Activated CD4-positive, alpha-beta T cell treated with anti-CD3 and anti-CD28 coated beads for 36 hours (primary cell): Measurements from ENCODE around the gene FAM200A. TPM values are rescaled to one million over a fixed set of nuclear protein-coding genes. Genes with fewer than 3 reads are reported as not detected.

Experiments
- ATAC-seq: fragments of 200-7000 bp; cut with Tn5 transposase; one replicate; pipeline ENCODE4 v1.10.0; 2021; ENCODE audit warnings: mild to moderate bottlenecking, moderate library complexity
- CTCF ChIA-PET: fragments of 350-600 bp; sonication (Branson Sonifier 250); formaldehyde crosslinking; loops from one replicate; lab custom pipeline; 2021; ENCODE audit warnings: antibody characterized with exemption; lab: Charles Lee
- POLR2A ChIA-PET: fragments of 350-600 bp; sonication (Branson Sonifier 250); formaldehyde crosslinking; loops from one replicate; lab custom pipeline; 2021; ENCODE audit warnings: antibody characterized with exemption, inconsistent platforms; lab: Charles Lee
- DNase-seq: peaks from one replicate; pipeline ENCODE4 v3.0.0-alpha.2; 2020
- H3K27ac Mint-ChIP-seq: one replicate; pipeline ENCODE4 v1.8.0; 2021; ENCODE audit warnings: mixed read lengths
- H3K27me3 Mint-ChIP-seq: one replicate; pipeline ENCODE4 v1.8.0; 2021; ENCODE audit warnings: mixed read lengths
- H3K36me3 Mint-ChIP-seq: one replicate; pipeline ENCODE4 v1.8.0; 2021; ENCODE audit warnings: low read depth, mixed read lengths
- H3K4me1 Mint-ChIP-seq: one replicate; pipeline ENCODE4 v1.8.0; 2021; ENCODE audit warnings: mixed read lengths
- H3K4me3 Mint-ChIP-seq: one replicate; pipeline ENCODE4 v1.8.0; 2021; ENCODE audit warnings: mild to moderate bottlenecking, moderate library complexity, mixed read lengths
- H3K9me3 Mint-ChIP-seq: one replicate; pipeline ENCODE4 v1.8.0; 2021; ENCODE audit warnings: low read depth, mixed read lengths
- intact Hi-C, 2 experiments: fragments of 100-400 bp; cut with DNase I in 1 of 2; cut with micrococcal nuclease in 1 of 2; formaldehyde crosslinking; loops; one replicate each; pipeline versions ENCODE4 v1.14.2 to v1.15.1; 2022 to 2024; cut with DNase I, micrococcal nuclease
- total RNA-seq, 2 experiments: library from RNA; stranded (reverse); gene quantifications; one replicate each; pipeline ENCODE4 v1.2.3, GENCODE V29; 2021

Gene FAM200A
- total RNA-seq, 2 experiments from 2014 or later, result 4.9 to 5.5 TPM

- CTCF ChIA-PET, result interaction anchor here (1.1 kb wide), 1 partner anchor 26 kb away, joined by 3 read pairs; no protein-coding TSS in a partner anchor
These were observed 10.7 kb downstream of the FAM200A start for GRCh38 chr7:99541212-99541611.

GRCh38 chr7:99540542-99540941 is 11.4 kb downstream of the FAM200A start:
- DNase-seq (no peak), ATAC-seq (no peak)
- POLR2A ChIA-PET, result interaction anchor here (0.6 to 0.8 kb wide), 2 partner anchors 9 to 531 kb away, joined by 3 read pairs; no protein-coding TSS in a partner anchor
- no peaks in the 10 kb centered on the region for H3K4me1 Mint-ChIP-seq
- intact Hi-C loops, result no loop called here
- peaks cover 12% of the 10 kb centered on the region for H3K9me3 Mint-ChIP-seq
- H3K27ac Mint-ChIP-seq, result no peak overlapping the region
- CTCF ChIA-PET, result interaction anchor here (1.1 kb wide), 1 partner anchor 25 kb away, joined by 3 read pairs; no protein-coding TSS in a partner anchor
- peaks cover 14% of the 10 kb centered on the region for H3K36me3 Mint-ChIP-seq
- H3K4me3 Mint-ChIP-seq, result no peak overlapping the region
- H3K27me3 Mint-ChIP-seq, result no peaks in the 10 kb centered on the region

More at GRCh38 chr7:99541212-99541611, 10.7 kb downstream of the FAM200A start:
- intact Hi-C loops, result no loop called here
- H3K27ac Mint-ChIP-seq, result no peak overlapping the region
- H3K4me1 Mint-ChIP-seq, result no peaks in the 10 kb centered on the region
- H3K36me3 Mint-ChIP-seq, result peaks cover 14% of the 10 kb centered on the region
- ATAC-seq, result no peak
- H3K27me3 Mint-ChIP-seq, result no peaks in the 10 kb centered on the region
- POLR2A ChIA-PET, result interaction anchor here (0.6 kb wide), 1 partner anchor 530 kb away, joined by 3 read pairs; no protein-coding TSS in a partner anchor
- no peak for DNase-seq
- peaks cover 12% of the 10 kb centered on the region for H3K9me3 Mint-ChIP-seq
- H3K4me3 Mint-ChIP-seq, result no peak overlapping the region

GRCh38 chr7:99539213-99539811 is 12.6 kb downstream of the FAM200A start:
- intact Hi-C loops, result no loop called here
- Mint-ChIP-seq H3K9me3 (peaks cover 12% of the 10 kb centered on the region), H3K27ac (no peak overlapping the region), H3K27me3 (no peaks in the 10 kb centered on the region), H3K4me3 (no peak overlapping the region), H3K36me3 (peaks cover 15% of the 10 kb centered on the region), H3K4me1 (no peaks in the 10 kb centered on the region)
- DNase-seq (no peak), ATAC-seq (no peak)
- POLR2A ChIA-PET, result no interaction called here
- CTCF ChIA-PET, result interaction anchor here (0.6 kb wide), 1 partner anchor 809 kb away, joined by 5 read pairs; no protein-coding TSS in a partner anchor

- DNase-seq (no peak), ATAC-seq (no peak)
- Mint-ChIP-seq H3K36me3 (peaks cover 36% of the 10 kb centered on the region), H3K4me1 (no peaks in the 10 kb centered on the region), H3K27me3 (no peaks in the 10 kb centered on the region), H3K27ac (no peak overlapping the region), H3K4me3 (no peak overlapping the region), H3K9me3 (peaks cover 34% of the 10 kb centered on the region)
- intact Hi-C loops, result no loop called here
- CTCF ChIA-PET, result interaction anchor here (0.5 to 0.6 kb wide), 2 partner anchors 50 to 675 kb away, joined by 3 read pairs; no protein-coding TSS in a partner anchor
- POLR2A ChIA-PET, result no interaction called here
These were observed 16.2 kb downstream of the FAM200A start for GRCh38 chr7:99535667-99536066.

GRCh38 chr7:99531354-99531765 is 20.6 kb downstream of the FAM200A start:
- H3K27me3 Mint-ChIP-seq, result no peaks in the 10 kb centered on the region
- no peak for DNase-seq
- intact Hi-C loops, result no loop called here
- CTCF ChIA-PET, result no interaction called here
- no peak overlapping the region for H3K4me3 Mint-ChIP-seq
- H3K4me1 Mint-ChIP-seq, result no peaks in the 10 kb centered on the region
- H3K36me3 Mint-ChIP-seq, result peaks cover 69% of the 10 kb centered on the region
- H3K9me3 Mint-ChIP-seq, result peaks cover 36% of the 10 kb centered on the region
- no peak overlapping the region for H3K27ac Mint-ChIP-seq
- ATAC-seq, result no peak
- POLR2A ChIA-PET, result interaction anchor here (1.0 kb wide), 1 partner anchor 9 kb away, joined by 3 read pairs; no protein-coding TSS in a partner anchor

- ATAC-seq, result peak; percentile 64
- POLR2A ChIA-PET, result no interaction called here
- Mint-ChIP-seq H3K4me3 (no peak overlapping the region), H3K9me3 (peaks cover 8% of the 10 kb centered on the region), H3K36me3 (peaks cover 47% of the 10 kb centered on the region), H3K4me1 (no peaks in the 10 kb centered on the region), H3K27me3 (no peaks in the 10 kb centered on the region), H3K27ac (no peak overlapping the region)
- intact Hi-C loops, result loop anchor here in 1 of 2 experiments (2.0 kb wide), 1 partner anchor 311 kb away; no protein-coding TSS in a partner anchor
- CTCF ChIA-PET, result interaction anchor here (0.6 to 1.5 kb wide), 11 partner anchors 12 to 464 kb away, joined by 3 to 6 read pairs (median 3); no protein-coding TSS in a partner anchor
- peak; percentile 59 for DNase-seq
These were observed 26.0 kb downstream of the FAM200A start for GRCh38 chr7:99525713-99526440.

GRCh38 chr7:99521399-99521798 is 30.5 kb downstream of the FAM200A start:
- CTCF ChIA-PET, result interaction anchor here (0.8 kb wide), 1 partner anchor 17 kb away, joined by 6 read pairs; the partner anchor contains the start of gene ZKSCAN5
- no peak overlapping the region for H3K4me3 Mint-ChIP-seq
- DNase-seq (no peak), ATAC-seq (no peak)
- no peaks in the 10 kb centered on the region for H3K9me3 Mint-ChIP-seq
- intact Hi-C loops, result no loop called here
- H3K27ac Mint-ChIP-seq, result no peak overlapping the region
- H3K4me1 Mint-ChIP-seq, result no peaks in the 10 kb centered on the region
- H3K36me3 Mint-ChIP-seq, result peaks cover 20% of the 10 kb centered on the region
- H3K27me3 Mint-ChIP-seq, result no peaks in the 10 kb centered on the region
- POLR2A ChIA-PET, result interaction anchor here (0.6 kb wide), 1 partner anchor 15 kb away, joined by 4 read pairs; no protein-coding TSS in a partner anchor

- H3K4me3 Mint-ChIP-seq, result no peak overlapping the region
- no peaks in the 10 kb centered on the region for H3K9me3 Mint-ChIP-seq
- H3K4me1 Mint-ChIP-seq, result peaks cover 5% of the 10 kb centered on the region
- ChIA-PET POLR2A (no interaction called here), CTCF (interaction anchor here (0.7 to 1.0 kb wide), 3 partner anchors 90 to 1473 kb away, joined by 3 to 4 read pairs (median 3); no protein-coding TSS in a partner anchor)
- peaks cover 26% of the 10 kb centered on the region for H3K36me3 Mint-ChIP-seq
- H3K27me3 Mint-ChIP-seq, result no peaks in the 10 kb centered on the region
- no peak for DNase-seq
- ATAC-seq, result no peak
- no peak overlapping the region for H3K27ac Mint-ChIP-seq
- intact Hi-C loops, result no loop called here
These were observed 37.9 kb downstream of the FAM200A start for GRCh38 chr7:99514050-99514449.

GRCh38 chr7:99505324-99505662 is 46.6 kb downstream of the FAM200A start:
- ATAC-seq, result no peak

GRCh38 chr7:99504603-99505323 is 47.2 kb downstream of the FAM200A start, which contains the start of gene ZKSCAN5:
TSS of gene ZKSCAN5 (plus strand) at chr7:99504662. CDS start at chr7:99506045, 1,383 bp downstream.
- Mint-ChIP-seq H3K36me3 (peaks cover 12% of the 10 kb centered on the region), H3K9me3 (peaks cover 4% of the 10 kb centered on the region), H3K27me3 (no peaks in the 10 kb centered on the region), H3K4me1 (peaks cover 25% of the 10 kb centered on the region), H3K27ac (peak within 1 kb of the TSS; percentile 97), H3K4me3 (peak within 1 kb of the TSS; percentile 87)
- POLR2A ChIA-PET, result interaction anchor here (0.7 to 1.4 kb wide), 8 partner anchors 31 to 924 kb away, joined by 3 to 10 read pairs (median 4); partner anchors contain the start of genes BUD31, PDAP1, ZCWPW1 and ZNF655
- intact Hi-C loops, result loop anchor here (1.0 to 10.0 kb wide), 15 partner anchors 32 to 924 kb away; partner anchors contain the start of genes BUD31 (in 2 of the 2), CPSF4 (in 2 of the 2), FAM200A (in 2 of the 2) and PDAP1 (in 2 of the 2)
- peak; percentile 87 for ATAC-seq
- DNase-seq, result peak; percentile 99
- CTCF ChIA-PET, result interaction anchor here (0.8 to 2.1 kb wide), 6 partner anchors 16 to 118 kb away, joined by 3 to 6 read pairs (median 3); partner anchors contain the start of gene ZNF655

More at GRCh38 chr7:99505324-99505662, 46.6 kb downstream of the FAM200A start:
- Mint-ChIP-seq H3K4me3 (peak overlapping the region; percentile 87), H3K4me1 (peaks cover 25% of the 10 kb centered on the region), H3K27ac (peak overlapping the region; percentile 97), H3K36me3 (peaks cover 10% of the 10 kb centered on the region), H3K9me3 (peaks cover 4% of the 10 kb centered on the region), H3K27me3 (no peaks in the 10 kb centered on the region)
- DNase-seq, result no peak
- intact Hi-C loops, result loop anchor here (2.0 to 10.0 kb wide), 4 partner anchors 66 to 576 kb away; partner anchors contain the start of genes ARPC1B (in 1 of the 2), CPSF4 (in 1 of the 2), PTCD1 (in 1 of the 2) and ZNF3 (in 1 of the 2)
- POLR2A ChIA-PET, result interaction anchor here (0.7 to 1.4 kb wide), 6 partner anchors 32 to 923 kb away, joined by 3 to 10 read pairs (median 3); partner anchors contain the start of genes BUD31, PDAP1, ZCWPW1 and ZNF655
- CTCF ChIA-PET, result interaction anchor here (0.8 to 2.1 kb wide), 3 partner anchors 16 to 53 kb away, joined by 3 to 6 read pairs (median 6); partner anchors contain the start of gene ZNF655
